ENCODE results near the gene PHF2.

- no peak for TF ChIP-seq POLR2A (IDR thresholded peaks at IDR 0.05; ENCODE audit: low read length)
- no peak for TF ChIP-seq GATA1 (IDR thresholded peaks at IDR 0.05; ENCODE audit: low read depth, low read length)
These were observed 46.3 kb downstream of the PHF2 start for GRCh38 chr9:93622691-93623090.
